Measurements from ENCODE around the gene ASB2.

Gene ASB2

GRCh38 chr14:93957333-93957710 lies 19.0 kb downstream of the ASB2 start:
- no peak overlapping the region for H3K4me3 ChIP-seq (ENCODE audit: low read depth in 1 of 2, low read length in 1 of 2)
- H3K27ac ChIP-seq, result no peak overlapping the region
- TF ChIP-seq, protein P1, sequence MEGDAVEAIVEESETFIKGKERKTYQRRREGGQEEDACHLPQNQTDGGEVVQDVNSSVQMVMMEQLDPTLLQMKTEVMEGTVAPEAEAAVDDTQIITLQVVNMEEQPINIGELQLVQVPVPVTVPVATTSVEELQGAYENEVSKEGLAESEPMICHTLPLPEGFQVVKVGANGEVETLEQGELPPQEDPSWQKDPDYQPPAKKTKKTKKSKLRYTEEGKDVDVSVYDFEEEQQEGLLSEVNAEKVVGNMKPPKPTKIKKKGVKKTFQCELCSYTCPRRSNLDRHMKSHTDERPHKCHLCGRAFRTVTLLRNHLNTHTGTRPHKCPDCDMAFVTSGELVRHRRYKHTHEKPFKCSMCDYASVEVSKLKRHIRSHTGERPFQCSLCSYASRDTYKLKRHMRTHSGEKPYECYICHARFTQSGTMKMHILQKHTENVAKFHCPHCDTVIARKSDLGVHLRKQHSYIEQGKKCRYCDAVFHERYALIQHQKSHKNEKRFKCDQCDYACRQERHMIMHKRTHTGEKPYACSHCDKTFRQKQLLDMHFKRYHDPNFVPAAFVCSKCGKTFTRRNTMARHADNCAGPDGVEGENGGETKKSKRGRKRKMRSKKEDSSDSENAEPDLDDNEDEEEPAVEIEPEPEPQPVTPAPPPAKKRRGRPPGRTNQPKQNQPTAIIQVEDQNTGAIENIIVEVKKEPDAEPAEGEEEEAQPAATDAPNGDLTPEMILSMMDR (IDR thresholded peaks at IDR 0.05), result no peak
- H3K27me3 ChIP-seq, result no peaks in the 10 kb centered on the region
- H3K36me3 ChIP-seq, result no peaks in the 10 kb centered on the region
- H3K9me3 ChIP-seq, result no peaks in the 10 kb centered on the region
- H3K4me1 ChIP-seq (ENCODE audit: control insufficient read depth in 1 of 2, insufficient read depth in 1 of 2, low read depth in 1 of 2, low read length in 1 of 2), result peaks cover 12 to 66% of the 10 kb centered on the region in 2 experiments

- Histone ChIP-seq H3K27ac (peak overlapping the region; percentile 92), H3K36me3 (no peaks in the 10 kb centered on the region), H3K4me1 (ENCODE audit: control insufficient read depth in 1 of 2, insufficient read depth in 1 of 2, low read depth in 1 of 2, low read length in 1 of 2) (peaks cover 12 to 62% of the 10 kb centered on the region in 2 experiments), H3K9me3 (no peaks in the 10 kb centered on the region), H3K4me3 (ENCODE audit: low read depth in 1 of 2, low read length in 1 of 2) (no peak overlapping the region), H3K27me3 (no peaks in the 10 kb centered on the region)
- TF ChIP-seq, protein P1 (IDR thresholded peaks at IDR 0.05), result no peak
These were observed 19.6 kb downstream of the ASB2 start for GRCh38 chr14:93956514-93957332.

DNA sequence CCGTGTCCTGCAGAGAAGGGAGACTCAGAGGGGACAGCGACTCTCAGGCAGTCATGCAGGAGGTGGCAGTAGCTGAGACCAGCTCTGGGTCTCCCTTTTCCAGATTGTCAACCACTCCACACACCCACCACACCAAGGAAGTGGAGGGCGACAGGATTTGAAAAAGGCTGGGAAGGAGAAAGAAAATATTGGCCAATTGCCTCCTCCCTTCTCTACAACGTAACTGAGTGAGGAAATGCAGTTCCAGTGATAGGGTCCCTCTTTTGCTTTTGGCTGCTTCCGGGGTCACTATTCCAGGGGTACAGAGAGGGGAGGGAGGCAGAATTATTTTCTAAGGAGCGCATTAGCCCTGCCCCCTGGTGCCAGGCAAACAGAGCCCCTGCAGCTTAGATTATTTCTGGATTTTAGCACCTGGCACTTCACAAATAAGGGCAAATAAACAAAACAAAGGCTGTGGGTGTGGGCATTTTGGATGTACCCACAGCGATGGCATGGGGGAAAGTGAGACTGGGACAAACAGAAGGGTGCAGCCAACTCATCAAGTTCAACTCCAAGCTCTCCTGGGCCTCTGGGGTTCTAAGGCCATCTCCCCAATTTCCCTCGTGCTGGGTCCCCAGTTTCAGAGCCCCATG lies 20.4 kb downstream of the ASB2 start:
- peaks cover 12 to 54% of the 10 kb centered on the region in 2 experiments for H3K4me1 ChIP-seq (ENCODE audit: control insufficient read depth in 1 of 2, insufficient read depth in 1 of 2, low read depth in 1 of 2, low read length in 1 of 2)
- H3K27me3 ChIP-seq, result no peaks in the 10 kb centered on the region
- H3K4me3 ChIP-seq (ENCODE audit: low read depth in 1 of 2, low read length in 1 of 2), result peak overlapping the region in 1 of 2 experiments; percentile 45
- no peaks in the 10 kb centered on the region for H3K36me3 ChIP-seq
- H3K9me3 ChIP-seq, result no peaks in the 10 kb centered on the region
- H3K27ac ChIP-seq, result peak overlapping the region; percentile 92
- TF ChIP-seq, protein P1 (IDR thresholded peaks at IDR 0.05), result no peak

DNA sequence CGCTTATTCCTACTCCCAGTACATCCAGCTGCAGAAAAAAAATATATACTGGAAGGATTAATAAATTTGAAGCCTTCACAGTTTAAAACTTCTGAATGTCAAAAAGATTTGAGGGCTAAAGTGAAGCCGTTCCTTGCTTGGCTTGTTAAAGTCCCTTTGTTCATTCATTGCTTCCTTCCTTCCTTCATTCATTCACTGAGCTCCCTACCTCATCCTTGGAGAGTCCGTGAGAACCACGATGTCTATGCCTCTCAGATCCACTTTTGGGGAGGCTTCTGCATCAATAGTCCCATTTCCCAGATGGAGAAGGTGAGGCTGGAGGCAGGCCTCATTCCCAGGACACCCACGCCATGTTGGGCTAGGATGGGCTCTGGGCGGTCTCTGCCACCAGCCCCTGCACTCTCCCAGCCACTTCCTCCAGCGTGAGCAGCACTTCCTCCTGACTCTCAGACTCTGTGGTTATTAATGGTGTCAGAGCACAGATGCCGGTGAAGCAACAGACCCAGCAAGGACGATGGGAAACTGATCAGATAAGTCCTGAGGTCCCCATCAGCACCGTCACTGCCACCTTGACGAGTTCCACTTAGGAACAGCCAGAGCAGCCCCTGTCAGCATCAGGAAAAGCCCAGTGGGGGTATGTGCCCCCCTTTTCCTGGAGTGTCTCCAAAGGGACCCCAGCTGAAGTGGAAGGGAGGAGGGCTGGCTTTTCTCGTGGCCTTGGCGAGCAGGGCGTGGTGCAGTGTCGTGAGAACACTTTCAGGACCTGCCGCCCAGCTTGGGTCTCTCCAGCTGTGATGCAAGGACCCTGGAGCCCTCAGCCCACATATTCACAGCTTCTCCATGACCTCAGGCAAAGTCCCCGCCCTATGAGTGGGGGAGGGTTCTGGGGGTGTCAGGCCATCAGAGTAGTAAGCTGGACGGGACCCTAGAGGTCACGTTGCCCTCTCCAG lies 21.2 kb downstream of the ASB2 start:
- TF ChIP-seq, protein P1 (IDR thresholded peaks at IDR 0.05), result no peak
- H3K27me3 ChIP-seq, result no peaks in the 10 kb centered on the region
- H3K4me1 ChIP-seq (ENCODE audit: control insufficient read depth in 1 of 2, insufficient read depth in 1 of 2, low read depth in 1 of 2, low read length in 1 of 2), result peaks cover 12 to 49% of the 10 kb centered on the region in 2 experiments
- H3K9me3 ChIP-seq, result no peaks in the 10 kb centered on the region
- H3K36me3 ChIP-seq, result no peaks in the 10 kb centered on the region
- peak overlapping the region; percentile 92 for H3K27ac ChIP-seq
- H3K4me3 ChIP-seq (ENCODE audit: low read depth in 1 of 2, low read length in 1 of 2), result peak overlapping the region in 1 of 2 experiments; percentile 45

GRCh38 chr14:93954516-93954830 lies 21.9 kb downstream of the ASB2 start:
- no peaks in the 10 kb centered on the region for H3K27me3 ChIP-seq

More at GRCh38 chr14:93954516-93954830, 21.9 kb downstream of the ASB2 start:
- H3K9me3 ChIP-seq, result no peaks in the 10 kb centered on the region
- peak overlapping the region; percentile 92 for H3K27ac ChIP-seq
- TF ChIP-seq, protein P1 (IDR thresholded peaks at IDR 0.05), result no peak
- H3K4me1 ChIP-seq (ENCODE audit: control insufficient read depth in 1 of 2, insufficient read depth in 1 of 2, low read depth in 1 of 2, low read length in 1 of 2), result peaks cover 12 to 42% of the 10 kb centered on the region in 2 experiments
- no peak overlapping the region for H3K4me3 ChIP-seq (ENCODE audit: low read depth in 1 of 2, low read length in 1 of 2)
- no peaks in the 10 kb centered on the region for H3K36me3 ChIP-seq

Data from neutrophil (primary cell).